ENCODE measurements around the gene USP21.

Gene USP21

DNA sequence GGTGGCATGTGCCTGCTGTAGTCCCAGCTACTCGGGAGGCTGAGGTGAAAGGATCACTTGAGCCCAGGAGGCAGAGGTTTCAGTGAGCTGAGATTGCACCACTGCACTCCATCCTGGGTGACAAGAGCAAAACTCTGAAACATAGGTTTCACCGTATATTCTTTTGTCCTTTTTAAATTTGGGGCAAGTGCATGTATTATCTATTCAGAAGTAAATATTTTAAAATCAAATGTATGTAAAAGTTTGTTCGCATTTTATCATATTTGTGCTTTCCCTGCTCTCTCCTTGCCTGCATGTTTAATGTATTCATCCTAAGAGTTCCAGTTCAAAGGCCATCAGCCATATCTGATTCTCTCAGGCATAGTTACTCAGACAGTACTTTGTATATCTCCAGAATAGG is 13.5 kb upstream of the USP21 start:
- Histone ChIP-seq H3K9ac (ENCODE audit: insufficient read length) (no peak overlapping the region), H3K4me3 (no peak overlapping the region), H3K9me3 (ENCODE audit: low read depth, low read length) (no peaks in the 10 kb centered on the region), H3K27ac (no peak overlapping the region), H3K36me3 (ENCODE audit: insufficient read depth, low read length) (no peaks in the 10 kb centered on the region)
- TF ChIP-seq EZH2 (IDR thresholded peaks at IDR 0.05) (no peak), FOXP2 (optimal IDR thresholded peaks at IDR 0.05; ENCODE audit: control extremely low read depth, extremely low read length, insufficient read depth) (no peak), POLR2AphosphoS5 (IDR thresholded peaks at IDR 0.05; ENCODE audit: borderline replicate concordance, low read depth, low read length) (no peak)
- no peak for DNase-seq (ENCODE audit: low read depth, low spot score)

DNA sequence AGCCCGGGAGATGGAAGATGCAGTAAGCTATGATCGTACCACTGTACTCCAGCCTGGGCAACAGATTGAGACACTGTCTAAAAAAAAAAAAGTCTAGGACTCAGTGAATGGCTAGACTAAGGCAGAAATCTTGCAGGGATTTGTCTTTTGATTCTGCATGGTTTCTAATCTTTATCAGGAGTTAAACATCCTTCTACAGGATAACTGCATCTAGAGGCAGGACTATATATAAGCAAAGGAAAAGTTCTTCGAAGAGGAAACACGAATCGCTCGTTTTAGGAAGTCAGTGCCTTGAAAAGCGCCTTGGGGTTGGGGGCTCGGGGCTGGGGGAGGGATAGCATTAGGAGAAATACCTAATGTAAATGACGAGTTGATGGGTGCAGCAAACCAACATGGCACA is 6.1 kb upstream of the USP21 start:
- TF ChIP-seq POLR2AphosphoS5 (IDR thresholded peaks at IDR 0.05; ENCODE audit: borderline replicate concordance, low read depth, low read length) (no peak), FOXP2 (optimal IDR thresholded peaks at IDR 0.05; ENCODE audit: control extremely low read depth, extremely low read length, insufficient read depth) (no peak), EZH2 (IDR thresholded peaks at IDR 0.05) (no peak)
- Histone ChIP-seq H3K36me3 (ENCODE audit: insufficient read depth, low read length) (0 out of 2 replicates have a peak, but pooled peaks cover 3% of the 10 kb centered on the region), H3K4me3 (peak overlapping the region; percentile 97), H3K9me3 (ENCODE audit: low read depth, low read length) (no peaks in the 10 kb centered on the region), H3K27ac (peak overlapping the region; percentile 99), H3K9ac (ENCODE audit: insufficient read length) (peak overlapping the region; percentile 100)
- no peak for DNase-seq (ENCODE audit: low read depth, low spot score)

DNA sequence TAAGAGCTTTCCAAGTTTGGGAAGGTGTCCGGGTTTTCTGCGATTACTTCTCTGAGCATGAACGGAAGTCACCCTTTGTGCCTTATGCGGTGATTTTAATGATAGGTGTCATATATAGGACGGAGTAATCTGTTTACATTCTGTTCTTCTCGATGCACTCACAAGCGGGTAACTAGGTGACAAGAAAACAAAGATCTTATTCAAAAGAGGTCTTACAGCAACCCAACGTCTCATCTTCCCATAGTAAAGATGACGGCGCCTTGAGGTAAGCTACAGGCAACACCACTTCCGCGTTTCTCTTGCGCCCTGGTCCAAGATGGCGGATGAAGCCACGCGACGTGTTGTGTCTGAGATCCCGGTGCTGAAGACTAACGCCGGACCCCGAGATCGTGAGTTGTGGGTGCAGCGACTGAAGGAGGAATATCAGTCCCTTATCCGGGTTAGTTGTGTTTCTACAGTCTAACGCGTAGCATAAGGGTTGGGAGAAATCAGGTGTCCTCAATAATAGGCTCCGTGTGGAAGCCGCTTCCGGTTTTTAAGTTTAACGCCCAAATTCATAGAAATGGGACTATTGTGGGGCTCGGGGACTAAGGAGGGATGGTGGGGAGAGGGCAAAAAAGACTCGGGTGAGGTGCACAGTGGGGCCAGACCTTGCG is 5.5 kb upstream of the USP21 start, which contains the start of gene UFC1:
UFC1 (plus strand) TSS at position 297 of the 656 bp plus-strand sequence; CDS start at position 317, 20 bp downstream.
- H3K9me3 ChIP-seq (ENCODE audit: low read depth, low read length) = no peaks in the 10 kb centered on the region
- H3K36me3 ChIP-seq (ENCODE audit: insufficient read depth, low read length) = 0 out of 2 replicates have a peak, but pooled peaks cover 8% of the 10 kb centered on the region
- peak within 1 kb of the TSS; percentile 97 for H3K4me3 ChIP-seq
- DNase-seq (ENCODE audit: low read depth, low spot score) = peak; percentile 87
- H3K27ac ChIP-seq = peak within 1 kb of the TSS; percentile 99
- TF ChIP-seq EZH2 (IDR thresholded peaks at IDR 0.05) = no peak
- no peak for TF ChIP-seq FOXP2 (optimal IDR thresholded peaks at IDR 0.05; ENCODE audit: control extremely low read depth, extremely low read length, insufficient read depth)
- peak; percentile 79 for TF ChIP-seq POLR2AphosphoS5 (IDR thresholded peaks at IDR 0.05; ENCODE audit: borderline replicate concordance, low read depth, low read length)
- peak within 1 kb of the TSS; percentile 100 for H3K9ac ChIP-seq (ENCODE audit: insufficient read length)

DNA sequence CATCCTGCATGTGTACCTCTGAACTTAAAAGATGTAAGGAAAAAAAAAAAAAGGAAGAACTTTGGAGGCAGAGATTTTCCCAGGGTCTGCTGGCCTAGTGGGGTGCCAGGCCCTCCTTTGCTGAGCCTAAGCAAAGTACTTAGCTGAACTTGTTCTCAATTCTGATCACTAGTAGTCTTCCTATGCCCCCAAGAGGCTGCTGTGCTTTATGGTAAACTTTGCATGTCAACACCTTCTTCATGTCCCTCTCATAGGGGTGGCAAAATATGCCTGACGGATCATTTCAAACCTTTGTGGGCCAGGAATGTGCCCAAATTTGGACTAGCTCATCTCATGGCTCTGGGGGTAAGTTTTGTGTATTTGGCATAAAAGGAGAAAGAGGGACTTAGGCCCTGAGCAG is 1.4 kb upstream of the USP21 start:
- TF ChIP-seq POLR2AphosphoS5 (IDR thresholded peaks at IDR 0.05; ENCODE audit: borderline replicate concordance, low read depth, low read length) = no peak
- TF ChIP-seq FOXP2 (optimal IDR thresholded peaks at IDR 0.05; ENCODE audit: control extremely low read depth, extremely low read length, insufficient read depth) = no peak
- TF ChIP-seq EZH2 (IDR thresholded peaks at IDR 0.05) = no peak
- DNase-seq (ENCODE audit: low read depth, low spot score) = no peak
- Histone ChIP-seq H3K9me3 (ENCODE audit: low read depth, low read length) (no peaks in the 10 kb centered on the region), H3K9ac (ENCODE audit: insufficient read length) (no peak overlapping the region), H3K36me3 (ENCODE audit: insufficient read depth, low read length) (peaks cover 27% of the 10 kb centered on the region; the same call in 1 of the 2 replicates), H3K4me3 (no peak overlapping the region), H3K27ac (no peak overlapping the region)

DNA sequence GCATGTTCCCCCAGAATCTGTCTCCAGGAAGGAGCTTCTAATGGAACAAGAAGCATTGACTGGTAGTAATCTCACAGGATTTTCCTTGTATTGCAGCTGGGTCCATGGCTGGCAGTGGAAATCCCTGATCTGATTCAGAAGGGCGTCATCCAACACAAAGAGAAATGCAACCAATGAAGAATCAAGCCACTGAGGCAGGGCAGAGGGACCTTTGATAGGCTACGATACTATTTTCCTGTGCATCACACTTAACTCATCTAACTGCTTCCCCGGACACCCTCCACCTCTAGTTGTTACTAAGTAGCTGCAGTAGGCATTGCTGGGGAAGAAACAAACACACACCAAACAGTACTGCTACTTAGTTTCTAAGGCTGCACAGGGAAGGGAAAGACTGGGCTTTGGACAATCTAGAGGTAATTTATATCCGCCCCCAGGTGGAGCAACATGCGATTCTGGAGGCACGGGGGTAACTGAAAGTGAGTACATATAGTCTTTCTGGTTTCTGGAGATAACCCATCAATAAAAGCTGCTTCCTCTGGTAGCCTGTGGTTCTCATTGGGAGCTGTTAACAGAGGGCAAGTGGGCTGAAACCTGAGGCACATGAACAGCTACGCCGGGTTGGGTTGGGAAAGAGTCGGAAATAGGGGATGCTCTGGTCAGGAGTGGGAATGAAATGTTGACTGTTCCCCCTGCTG is 837 bp upstream of the USP21 start:
- Histone ChIP-seq H3K4me3 (peak overlapping the region; percentile 88), H3K9ac (ENCODE audit: insufficient read length) (no peak overlapping the region), H3K36me3 (ENCODE audit: insufficient read depth, low read length) (peaks cover 28% of the 10 kb centered on the region; the same call in 1 of the 2 replicates), H3K9me3 (ENCODE audit: low read depth, low read length) (no peaks in the 10 kb centered on the region), H3K27ac (no peak overlapping the region)
- TF ChIP-seq POLR2AphosphoS5 (IDR thresholded peaks at IDR 0.05; ENCODE audit: borderline replicate concordance, low read depth, low read length) (no peak), FOXP2 (optimal IDR thresholded peaks at IDR 0.05; ENCODE audit: control extremely low read depth, extremely low read length, insufficient read depth) (no peak), EZH2 (IDR thresholded peaks at IDR 0.05) (no peak)
- DNase-seq (ENCODE audit: low read depth, low spot score) = no peak

DNA sequence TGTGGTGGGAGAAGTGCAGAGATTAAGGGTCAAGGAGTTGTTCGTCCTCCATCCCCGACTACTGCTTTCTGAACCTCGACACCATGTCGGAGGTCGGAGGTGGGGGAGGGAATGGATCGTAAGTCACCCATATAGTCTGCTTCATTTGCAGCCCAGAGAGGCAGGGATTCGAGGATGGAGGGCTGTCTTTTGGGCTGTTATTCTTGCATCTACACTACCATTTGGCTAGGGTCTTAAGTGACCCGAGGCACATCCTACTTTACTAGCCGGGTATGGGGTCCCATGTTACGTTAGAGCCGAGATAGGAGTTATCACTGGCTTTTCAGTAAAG is 578 bp downstream of the USP21 start:
- no peaks in the 10 kb centered on the region for H3K9me3 ChIP-seq (ENCODE audit: low read depth, low read length)
- peak overlapping the region; percentile 88 for H3K4me3 ChIP-seq
- peak overlapping the region; percentile 95 for H3K9ac ChIP-seq (ENCODE audit: insufficient read length)
- no peak overlapping the region for H3K27ac ChIP-seq
- peaks cover 30% of the 10 kb centered on the region; the same call in 1 of the 2 replicates for H3K36me3 ChIP-seq (ENCODE audit: insufficient read depth, low read length)
- no peak for DNase-seq (ENCODE audit: low read depth, low spot score)
- TF ChIP-seq EZH2 (IDR thresholded peaks at IDR 0.05) = no peak

DNA sequence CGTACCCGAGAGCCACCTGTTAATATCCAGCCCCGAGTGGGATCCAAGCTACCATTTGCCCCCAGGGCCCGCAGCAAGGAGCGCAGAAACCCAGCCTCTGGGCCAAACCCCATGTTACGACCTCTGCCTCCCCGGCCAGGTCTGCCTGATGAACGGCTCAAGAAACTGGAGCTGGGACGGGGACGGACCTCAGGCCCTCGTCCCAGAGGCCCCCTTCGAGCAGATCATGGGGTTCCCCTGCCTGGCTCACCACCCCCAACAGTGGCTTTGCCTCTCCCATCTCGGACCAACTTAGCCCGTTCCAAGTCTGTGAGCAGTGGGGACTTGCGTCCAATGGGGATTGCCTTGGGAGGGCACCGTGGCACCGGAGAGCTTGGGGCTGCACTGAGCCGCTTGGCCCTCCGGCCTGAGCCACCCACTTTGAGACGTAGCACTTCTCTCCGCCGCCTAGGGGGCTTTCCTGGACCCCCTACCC is 1.4 kb downstream of the USP21 start:
- Histone ChIP-seq H3K27ac (no peak overlapping the region), H3K9me3 (ENCODE audit: low read depth, low read length) (no peaks in the 10 kb centered on the region), H3K4me3 (no peak overlapping the region), H3K9ac (ENCODE audit: insufficient read length) (no peak overlapping the region), H3K36me3 (ENCODE audit: insufficient read depth, low read length) (peaks cover 30% of the 10 kb centered on the region; the same call in 1 of the 2 replicates)
- DNase-seq (ENCODE audit: low read depth, low spot score) = no peak
- no peak for TF ChIP-seq EZH2 (IDR thresholded peaks at IDR 0.05)
- no peak for TF ChIP-seq FOXP2 (optimal IDR thresholded peaks at IDR 0.05; ENCODE audit: control extremely low read depth, extremely low read length, insufficient read depth)
- TF ChIP-seq POLR2AphosphoS5 (IDR thresholded peaks at IDR 0.05; ENCODE audit: borderline replicate concordance, low read depth, low read length) = no peak

DNA sequence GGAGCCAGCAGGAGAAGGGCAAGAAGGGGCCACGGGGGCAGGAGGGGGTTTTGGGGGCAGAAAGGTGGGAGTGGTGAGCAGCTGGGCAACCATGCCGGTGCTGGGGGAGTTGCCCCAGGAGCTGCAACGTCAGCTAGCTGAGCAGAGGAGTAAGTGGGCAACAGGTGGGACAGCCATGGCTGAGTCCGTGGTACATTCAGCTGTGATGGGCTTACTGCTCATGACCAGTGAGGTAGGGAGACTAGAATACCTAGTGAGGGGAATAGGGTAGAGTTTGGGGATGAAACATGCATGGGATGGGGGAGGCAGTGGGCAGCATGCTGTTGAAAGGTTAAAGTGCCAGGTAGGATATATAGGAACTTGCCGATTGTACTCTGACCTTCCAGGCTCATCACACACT is 2.4 kb downstream of the USP21 start:
- TF ChIP-seq EZH2 (IDR thresholded peaks at IDR 0.05) = no peak
- TF ChIP-seq FOXP2 (optimal IDR thresholded peaks at IDR 0.05; ENCODE audit: control extremely low read depth, extremely low read length, insufficient read depth) = no peak
- no peak for TF ChIP-seq POLR2AphosphoS5 (IDR thresholded peaks at IDR 0.05; ENCODE audit: borderline replicate concordance, low read depth, low read length)
- Histone ChIP-seq H3K4me3 (no peak overlapping the region), H3K36me3 (ENCODE audit: insufficient read depth, low read length) (peaks cover 30% of the 10 kb centered on the region; the same call in 1 of the 2 replicates), H3K27ac (no peak overlapping the region), H3K9ac (ENCODE audit: insufficient read length) (no peak overlapping the region), H3K9me3 (ENCODE audit: low read depth, low read length) (no peaks in the 10 kb centered on the region)
- no peak for DNase-seq (ENCODE audit: low read depth, low spot score)
